ENCODE data around the gene DNM2.

Gene DNM2

GRCh38 chr19:10749435-10750384 lies 31.8 kb downstream of the DNM2 start:
- Histone ChIP-seq H3K4ac (ENCODE audit: low read depth in 1 of 2, low read length in 2 of 2) (no peak overlapping the region), H3K9me3 (ENCODE audit: control insufficient read depth, low read length) (no peaks in the 10 kb centered on the region), H3K27me3 (ENCODE audit: control insufficient read depth in 1 of 2, insufficient read depth in 1 of 2, low read length in 2 of 2) (no peaks in the 10 kb centered on the region), H4K8ac (ENCODE audit: low read length) (no peak overlapping the region), H2BK15ac (ENCODE audit: low read depth, poor library complexity, severe bottlenecking) (no peak overlapping the region), H3K23ac (ENCODE audit: low read length in 2 of 2) (peak overlapping the region in 1 of 2 experiments; percentile 15), H3K4me1 (ENCODE audit: control insufficient read depth, insufficient read depth, low read depth, low read length) (peaks cover 41% of the 10 kb centered on the region), H3K79me1 (replicated peaks; ENCODE audit: low read length, poor library complexity, severe bottlenecking) (peaks cover 35% of the 10 kb centered on the region), H3K18ac (ENCODE audit: low read depth in 1 of 2, low read length in 2 of 2) (peak overlapping the region in 1 of 2 experiments; percentile 38), H3K36me3 (ENCODE audit: control insufficient read depth in 1 of 2, insufficient read depth in 2 of 2, low read depth in 1 of 2, low read length in 2 of 2) (peaks cover 0 to 18% of the 10 kb centered on the region in 2 experiments), H2AFZ (ENCODE audit: low read depth, low read length) (no peak overlapping the region), H2AK5ac (ENCODE audit: low read length, severe bottlenecking) (no peak overlapping the region), H3K14ac (ENCODE audit: low read length in 2 of 2) (no peak overlapping the region), H4K91ac (ENCODE audit: low read length) (no peak overlapping the region), H3K4me3 (ENCODE audit: insufficient read depth in 1 of 2, low read depth in 1 of 2, low read length in 2 of 2) (no peak overlapping the region), H3K27ac (ENCODE audit: low read length, poor library complexity, severe bottlenecking) (no peak overlapping the region), H2BK120ac (ENCODE audit: low read depth, low read length) (no peak overlapping the region), H2BK12ac (ENCODE audit: low read length in 2 of 2) (no peak overlapping the region), H3K4me2 (ENCODE audit: low read length, poor library complexity, severe bottlenecking) (no peak overlapping the region), H3K9ac (ENCODE audit: low read length) (peak overlapping the region; percentile 32), H2BK5ac (ENCODE audit: low read depth, low read length, poor library complexity, severe bottlenecking) (no peak overlapping the region)
- WGBS = 97% methylated on average over 13 of the region's 13 CpGs
- DNase-seq = no peak

DNA sequence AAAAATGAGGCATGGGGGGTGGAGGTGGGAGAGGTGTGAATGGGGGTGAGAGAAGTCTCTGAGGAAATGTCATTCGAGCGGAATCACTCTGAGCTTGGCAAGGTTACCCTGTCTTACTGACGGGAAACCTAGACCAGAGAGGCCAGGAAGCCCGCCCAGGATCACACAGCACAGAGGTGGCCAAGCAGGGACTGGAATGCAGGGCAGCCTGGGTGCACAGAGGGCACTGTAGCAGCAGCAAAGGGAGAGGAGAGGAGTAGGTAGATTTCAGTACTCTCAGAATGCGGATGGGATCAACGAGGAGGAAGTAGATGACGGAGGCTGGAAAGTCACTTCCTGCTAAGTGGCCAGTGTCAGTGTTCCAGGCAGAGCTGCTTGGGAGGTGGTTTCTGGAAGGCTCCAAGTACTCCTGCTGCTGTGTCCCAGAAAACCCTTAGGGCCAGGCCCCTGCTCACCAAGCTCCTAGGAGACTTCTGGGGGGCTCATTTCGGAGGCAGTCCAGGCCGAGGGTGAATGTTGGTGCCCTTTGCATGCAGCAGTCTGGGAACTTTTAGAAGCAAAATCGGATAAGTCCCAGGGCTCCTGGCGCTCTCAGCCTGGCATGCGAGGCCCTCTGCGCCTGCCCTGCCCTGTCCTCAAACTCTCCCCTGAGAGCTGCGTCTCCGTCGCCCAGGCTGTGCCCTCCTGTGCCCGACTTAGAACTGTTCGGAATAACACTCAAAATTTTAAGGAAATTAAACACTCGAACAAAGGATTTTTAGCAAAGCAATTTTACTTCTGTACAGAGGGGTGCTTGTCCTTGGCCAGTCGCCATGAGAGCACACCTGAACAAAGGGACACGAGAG lies 33.5 kb downstream of the DNM2 start:
- Histone ChIP-seq H4K8ac (ENCODE audit: low read length) (peak overlapping the region; percentile 67), H3K27ac (ENCODE audit: low read length, poor library complexity, severe bottlenecking) (no peak overlapping the region), H2BK120ac (ENCODE audit: low read depth, low read length) (no peak overlapping the region), H3K4me1 (ENCODE audit: control insufficient read depth, insufficient read depth, low read depth, low read length) (peaks cover 45% of the 10 kb centered on the region), H3K4ac (ENCODE audit: low read depth in 1 of 2, low read length in 2 of 2) (peak overlapping the region in 1 of 2 experiments; percentile 60), H3K18ac (ENCODE audit: low read depth in 1 of 2, low read length in 2 of 2) (peak overlapping the region; percentile 6 to 89), H3K9me3 (ENCODE audit: control insufficient read depth, low read length) (no peaks in the 10 kb centered on the region), H3K36me3 (ENCODE audit: control insufficient read depth in 1 of 2, insufficient read depth in 2 of 2, low read depth in 1 of 2, low read length in 2 of 2) (peaks cover 0 to 24% of the 10 kb centered on the region in 2 experiments), H3K4me3 (ENCODE audit: insufficient read depth in 1 of 2, low read depth in 1 of 2, low read length in 2 of 2) (no peak overlapping the region), H2AFZ (ENCODE audit: low read depth, low read length) (no peak overlapping the region), H3K9ac (ENCODE audit: low read length) (peak overlapping the region; percentile 43), H3K14ac (ENCODE audit: low read length in 2 of 2) (peak overlapping the region in 1 of 2 experiments; percentile 70), H2BK15ac (ENCODE audit: low read depth, poor library complexity, severe bottlenecking) (peak overlapping the region; percentile 73), H3K79me1 (replicated peaks; ENCODE audit: low read length, poor library complexity, severe bottlenecking) (peaks cover 37% of the 10 kb centered on the region), H4K91ac (ENCODE audit: low read length) (peak overlapping the region; percentile 70), H3K23ac (ENCODE audit: low read length in 2 of 2) (no peak overlapping the region), H3K27me3 (ENCODE audit: control insufficient read depth in 1 of 2, insufficient read depth in 1 of 2, low read length in 2 of 2) (no peaks in the 10 kb centered on the region), H2AK5ac (ENCODE audit: low read length, severe bottlenecking) (peak overlapping the region; percentile 44), H2BK5ac (ENCODE audit: low read depth, low read length, poor library complexity, severe bottlenecking) (no peak overlapping the region), H2BK12ac (ENCODE audit: low read length in 2 of 2) (peak overlapping the region in 1 of 2 experiments; percentile 65), H3K4me2 (ENCODE audit: low read length, poor library complexity, severe bottlenecking) (no peak overlapping the region)
- DNase-seq = peak; percentile 53
- 84% methylated on average over 21 of the region's 21 CpGs for WGBS

DNA sequence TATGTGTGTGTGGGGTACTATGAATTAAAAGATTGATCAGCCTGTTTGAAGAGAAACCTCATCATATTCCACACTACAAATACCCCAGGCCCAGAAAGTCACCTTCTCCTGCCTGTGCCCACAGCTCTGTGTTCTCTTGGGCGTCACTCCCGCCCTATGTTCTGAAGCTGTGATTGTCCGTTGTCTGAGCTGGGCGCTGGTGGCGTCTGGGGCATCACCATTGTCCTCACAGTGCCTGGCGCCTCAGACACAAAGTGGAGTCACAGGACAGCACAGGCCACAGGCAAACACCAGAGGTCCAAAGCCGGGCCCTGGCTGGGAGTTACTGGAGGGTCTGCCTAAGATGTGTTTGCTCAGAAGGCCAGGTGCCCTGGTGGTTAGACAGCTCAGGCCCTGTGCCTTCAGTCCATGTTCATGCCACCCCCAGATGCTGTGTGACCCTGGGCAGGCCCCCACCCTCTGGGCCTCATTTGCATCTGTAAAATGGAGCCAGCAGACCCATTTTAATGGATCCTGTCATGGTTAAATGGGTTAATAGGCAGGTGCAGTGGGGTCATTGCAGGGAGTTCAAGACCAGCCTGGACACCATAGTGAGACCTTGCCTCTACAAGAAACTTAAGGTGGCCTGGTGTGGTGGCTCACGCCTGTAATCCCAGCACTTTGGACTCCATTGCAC lies 34.5 kb downstream of the DNM2 start:
- peaks cover 48% of the 10 kb centered on the region for H3K4me1 ChIP-seq (ENCODE audit: control insufficient read depth, insufficient read depth, low read depth, low read length)
- 97% methylated on average over 8 of the region's 8 CpGs for WGBS
- no peak overlapping the region for H3K9ac ChIP-seq (ENCODE audit: low read length)

More for the DNA sequence above, 34.5 kb downstream of the DNM2 start:
- peak overlapping the region; percentile 49 for H4K91ac ChIP-seq (ENCODE audit: low read length)
- H3K27ac ChIP-seq (ENCODE audit: low read length, poor library complexity, severe bottlenecking) = no peak overlapping the region
- peaks cover 0 to 25% of the 10 kb centered on the region in 2 experiments for H3K36me3 ChIP-seq (ENCODE audit: control insufficient read depth in 1 of 2, insufficient read depth in 2 of 2, low read depth in 1 of 2, low read length in 2 of 2)
- H3K4me2 ChIP-seq (ENCODE audit: low read length, poor library complexity, severe bottlenecking) = no peak overlapping the region
- H4K8ac ChIP-seq (ENCODE audit: low read length) = no peak overlapping the region
- no peak overlapping the region for H2BK120ac ChIP-seq (ENCODE audit: low read depth, low read length)
- no peak overlapping the region for H3K4me3 ChIP-seq (ENCODE audit: insufficient read depth in 1 of 2, low read depth in 1 of 2, low read length in 2 of 2)
- no peak for DNase-seq
- peak overlapping the region in 1 of 2 experiments; percentile 49 for H3K23ac ChIP-seq (ENCODE audit: low read length in 2 of 2)
- no peaks in the 10 kb centered on the region for H3K9me3 ChIP-seq (ENCODE audit: control insufficient read depth, low read length)
- peak overlapping the region in 1 of 2 experiments; percentile 17 for H3K4ac ChIP-seq (ENCODE audit: low read depth in 1 of 2, low read length in 2 of 2)
- peaks cover 40% of the 10 kb centered on the region for H3K79me1 ChIP-seq (replicated peaks; ENCODE audit: low read length, poor library complexity, severe bottlenecking)
- no peak overlapping the region for H2BK5ac ChIP-seq (ENCODE audit: low read depth, low read length, poor library complexity, severe bottlenecking)
- peak overlapping the region in 1 of 2 experiments; percentile 87 for H3K18ac ChIP-seq (ENCODE audit: low read depth in 1 of 2, low read length in 2 of 2)
- no peaks in the 10 kb centered on the region for H3K27me3 ChIP-seq (ENCODE audit: control insufficient read depth in 1 of 2, insufficient read depth in 1 of 2, low read length in 2 of 2)
- peak overlapping the region; percentile 39 to 73 for H2BK12ac ChIP-seq (ENCODE audit: low read length in 2 of 2)
- H2AK5ac ChIP-seq (ENCODE audit: low read length, severe bottlenecking) = no peak overlapping the region
- no peak overlapping the region for H2AFZ ChIP-seq (ENCODE audit: low read depth, low read length)
- H3K14ac ChIP-seq (ENCODE audit: low read length in 2 of 2) = peak overlapping the region in 1 of 2 experiments; percentile 76
- peak overlapping the region; percentile 23 for H2BK15ac ChIP-seq (ENCODE audit: low read depth, poor library complexity, severe bottlenecking)
